ENCODE measurements around the gene SART3. TPM values are rescaled to one million over a fixed set of nuclear protein-coding genes. Genes with fewer than 3 reads are reported as not detected.
"Not testable (repeated sequence)": the region's sequence is repeated elsewhere in the genome, so short reads cannot be mapped to it uniquely, and the experiment has no call there.

Gene SART3
- total RNA-seq, 2 experiments from 2014 or later: 63.0 to 72.6 TPM

DNA sequence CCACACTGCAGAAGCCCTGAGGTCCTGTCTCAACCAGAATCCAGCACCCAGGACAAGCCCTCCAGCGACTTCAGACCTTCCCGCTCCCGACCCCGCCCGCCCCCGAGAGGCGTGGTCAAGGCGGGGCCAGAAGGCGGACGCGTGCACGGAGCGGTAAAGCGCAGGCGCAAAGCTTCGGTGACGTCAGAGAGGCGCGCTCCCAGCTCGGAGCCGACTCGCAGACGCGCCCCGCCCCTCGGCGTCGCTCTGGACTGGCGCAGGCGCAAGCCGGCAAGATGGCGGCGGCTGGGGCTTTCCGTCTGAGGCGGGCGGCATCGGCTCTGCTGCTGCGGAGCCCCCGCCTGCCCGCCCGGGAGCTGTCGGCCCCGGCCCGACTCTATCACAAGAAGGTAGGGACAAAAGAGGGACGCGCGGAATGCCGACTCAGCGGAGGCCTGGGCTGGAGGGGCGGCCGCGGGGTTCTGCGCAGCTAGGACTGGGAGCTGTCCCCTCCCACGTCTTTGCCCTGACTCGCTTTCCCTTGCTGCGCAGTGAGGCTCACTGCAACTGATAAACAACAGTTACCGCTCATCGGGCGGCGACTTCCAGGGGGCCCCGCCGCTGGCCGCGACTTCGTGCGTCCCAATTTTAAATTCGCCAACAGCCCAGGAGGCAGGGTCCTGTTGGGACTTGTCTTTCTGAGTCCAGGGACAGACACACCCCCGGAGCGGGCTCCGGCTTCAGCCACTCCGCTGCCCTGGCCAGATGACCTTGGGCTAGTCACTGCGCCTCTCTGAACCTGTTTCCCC, 1.6 kb upstream of the SART3 start, which contains the start of gene ISCU:
Gene ISCU (plus strand): TSS at position 249 of the 788 bp plus-strand sequence. CDS start 27 bp downstream, at position 276.
- CTCF ChIA-PET: interaction anchor here (0.6 to 11.9 kb wide), 9 partner anchors 13 to 388 kb away, joined by 3 to 105 read pairs (median 4); partner anchors contain the start of gene SELPLG
- Mint-ChIP-seq H3K36me3 (ENCODE audit: low read depth) (peaks cover 28% of the 10 kb centered on the region), H3K9me3 (no peaks in the 10 kb centered on the region), H3K27ac (peak within 1 kb of the TSS; percentile 99), H3K4me1 (peaks cover 65% of the 10 kb centered on the region), H3K27me3 (no peaks in the 10 kb centered on the region), H3K4me3 (peak within 1 kb of the TSS; percentile 100)
- DNase-seq: peak; percentile 98
- POLR2A ChIA-PET: interaction anchor here (0.5 to 0.7 kb wide), 4 partner anchors 55 to 294 kb away, joined by 3 to 6 read pairs (median 4); no protein-coding TSS in a partner anchor

DNA sequence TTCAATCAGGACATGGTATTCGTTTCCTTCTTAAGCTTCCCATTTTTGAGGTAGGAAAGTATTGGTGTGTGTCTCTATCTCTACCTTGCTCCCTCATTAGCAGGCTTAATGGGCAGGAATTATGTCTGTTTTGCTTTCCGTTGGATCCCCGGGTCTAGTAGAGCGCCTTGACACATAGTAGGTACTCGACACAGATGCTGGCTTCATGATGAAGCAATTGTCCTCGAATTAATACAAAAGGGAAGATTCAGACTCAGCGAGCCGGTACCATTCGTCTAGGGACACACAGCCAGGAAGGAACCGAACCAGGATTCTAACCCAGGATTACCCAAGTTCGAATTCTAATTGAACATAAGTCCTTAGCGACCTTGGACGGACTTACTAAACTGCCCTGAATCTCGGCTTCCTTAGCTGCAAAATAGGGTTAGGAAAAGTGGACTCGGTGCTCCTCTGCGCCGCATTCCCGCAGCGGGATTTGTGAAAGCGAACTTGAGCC, 927 bp upstream of the SART3 start:
- ChIA-PET CTCF (interaction anchor here (1.0 to 11.9 kb wide), 9 partner anchors 12 to 389 kb away, joined by 3 to 105 read pairs (median 4); no protein-coding TSS in a partner anchor), POLR2A (interaction anchor here (0.5 to 0.7 kb wide), 4 partner anchors 56 to 295 kb away, joined by 3 to 6 read pairs (median 4); no protein-coding TSS in a partner anchor)
- Mint-ChIP-seq H3K36me3 (ENCODE audit: low read depth) (peaks cover 26% of the 10 kb centered on the region), H3K9me3 (no peaks in the 10 kb centered on the region), H3K27ac (peak overlapping the region; percentile 99), H3K27me3 (no peaks in the 10 kb centered on the region), H3K4me3 (peak overlapping the region; percentile 100), H3K4me1 (peaks cover 67% of the 10 kb centered on the region)
- no peak for DNase-seq

GRCh38 chr12:108560321-108560721, 652 bp downstream of the SART3 start:
- no peak for DNase-seq
- Mint-ChIP-seq H3K4me3 (peak overlapping the region; percentile 100), H3K9me3 (no peaks in the 10 kb centered on the region), H3K27me3 (no peaks in the 10 kb centered on the region), H3K36me3 (ENCODE audit: low read depth) (peaks cover 17% of the 10 kb centered on the region), H3K27ac (peak overlapping the region; percentile 99), H3K4me1 (peaks cover 69% of the 10 kb centered on the region)
- POLR2A ChIA-PET: no interaction called here
- CTCF ChIA-PET: interaction anchor here (1.0 to 11.9 kb wide), 4 partner anchors 11 to 541 kb away, joined by 3 to 105 read pairs (median 5); no protein-coding TSS in a partner anchor

GRCh38 chr12:108559748-108560147, 1.2 kb downstream of the SART3 start:
- no peaks in the 10 kb centered on the region for H3K9me3 Mint-ChIP-seq
- ChIA-PET CTCF (interaction anchor here (0.7 to 1.4 kb wide), 3 partner anchors 11 to 293 kb away, joined by 3 to 4 read pairs (median 3); no protein-coding TSS in a partner anchor), POLR2A (no interaction called here)
- peak overlapping the region; percentile 99 for H3K27ac Mint-ChIP-seq
- peak overlapping the region; percentile 100 for H3K4me3 Mint-ChIP-seq
- H3K27me3 Mint-ChIP-seq: no peaks in the 10 kb centered on the region
- H3K36me3 Mint-ChIP-seq (ENCODE audit: low read depth): peaks cover 17% of the 10 kb centered on the region
- H3K4me1 Mint-ChIP-seq: peaks cover 71% of the 10 kb centered on the region
- peak; percentile 15 for DNase-seq

DNA sequence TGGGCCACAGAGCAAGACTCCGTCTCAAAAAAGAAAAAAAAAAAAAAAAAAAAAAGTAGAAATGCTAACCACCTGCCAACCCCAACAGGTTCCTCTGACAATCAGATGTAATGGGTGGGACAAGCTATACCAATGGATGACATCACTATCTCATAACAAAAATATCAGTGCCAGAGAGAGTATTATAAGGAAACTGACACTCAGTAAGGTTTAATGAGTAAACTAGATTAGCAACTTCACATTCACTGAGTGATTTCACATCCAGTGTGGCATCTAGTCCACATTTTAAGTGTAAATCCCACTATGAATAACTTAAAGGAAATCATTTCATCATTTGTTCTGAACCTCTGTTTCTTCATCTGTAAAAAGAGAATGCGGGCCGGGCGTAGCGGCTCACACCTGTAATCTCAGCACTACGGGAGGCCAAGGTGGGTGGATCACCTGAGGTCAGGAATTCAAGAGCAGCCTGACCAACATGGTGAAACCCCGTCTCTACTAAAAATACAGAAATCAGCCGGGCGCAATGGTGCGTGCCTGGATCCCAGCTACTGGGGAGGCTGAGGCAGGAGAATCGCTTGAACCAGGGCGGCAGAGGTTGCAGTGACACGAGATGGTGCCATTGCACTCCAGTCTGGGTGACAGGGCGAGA, 1.8 kb downstream of the SART3 start:
- DNase-seq: no peak
- peaks cover 16% of the 10 kb centered on the region for H3K36me3 Mint-ChIP-seq (ENCODE audit: low read depth)
- ChIA-PET CTCF (interaction anchor here (0.7 to 1.0 kb wide), 2 partner anchors 279 to 293 kb away, joined by 3 read pairs; no protein-coding TSS in a partner anchor), POLR2A (no interaction called here)
- no peaks in the 10 kb centered on the region for H3K27me3 Mint-ChIP-seq
- H3K4me3 Mint-ChIP-seq: peak overlapping the region; percentile 100
- H3K27ac Mint-ChIP-seq: peak overlapping the region; percentile 9
- peaks cover 67% of the 10 kb centered on the region for H3K4me1 Mint-ChIP-seq
- no peaks in the 10 kb centered on the region for H3K9me3 Mint-ChIP-seq

DNA sequence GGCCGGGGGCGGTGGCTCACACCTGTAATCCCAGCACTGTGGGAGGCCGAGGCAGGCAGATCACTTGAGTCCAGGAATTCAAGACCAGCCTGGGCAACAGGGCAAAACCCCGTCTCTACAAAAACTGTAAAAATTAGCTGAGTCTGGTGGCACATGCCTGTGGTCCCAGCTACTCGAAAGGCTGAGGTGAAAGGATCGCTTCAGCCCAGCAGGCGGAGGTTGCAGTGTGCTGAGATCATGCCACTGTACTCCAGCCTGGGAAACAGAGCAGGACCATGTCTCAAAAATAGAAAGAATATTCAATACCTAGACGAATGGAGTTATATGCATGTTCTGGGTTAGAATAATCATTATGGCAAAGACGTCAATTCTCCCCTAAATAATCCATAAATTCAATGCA, 5.6 kb downstream of the SART3 start:
- peaks cover 22% of the 10 kb centered on the region for H3K36me3 Mint-ChIP-seq (ENCODE audit: low read depth)
- H3K27me3 Mint-ChIP-seq, H3K4me3 Mint-ChIP-seq, DNase-seq, H3K9me3 Mint-ChIP-seq, H3K27ac Mint-ChIP-seq, POLR2A ChIA-PET: not testable (repeated sequence)
- peaks cover 77% of the 10 kb centered on the region for H3K4me1 Mint-ChIP-seq
- CTCF ChIA-PET: interaction anchor here (1.2 kb wide), 1 partner anchor 21 kb away, joined by 6 read pairs; no protein-coding TSS in a partner anchor

DNA sequence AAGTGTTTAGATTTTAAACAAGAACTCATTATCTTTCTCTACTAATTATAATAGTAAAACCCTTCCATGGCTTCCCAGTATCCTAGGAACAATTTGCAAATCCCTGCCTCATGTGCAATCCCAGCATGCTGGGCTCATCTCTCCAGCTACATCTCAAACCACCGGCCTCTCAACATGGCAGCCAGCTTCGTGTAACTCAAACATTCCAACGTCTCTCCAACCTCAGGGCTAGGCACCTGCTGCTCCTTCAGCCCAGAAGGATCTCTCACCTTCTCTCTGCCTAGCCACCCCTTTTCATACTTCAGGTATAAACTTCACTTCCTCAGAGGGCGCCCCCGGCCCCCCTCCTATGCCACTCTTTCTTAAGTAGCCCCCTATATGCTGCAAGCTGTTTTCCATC, 7.2 kb downstream of the SART3 start:
- Mint-ChIP-seq H3K27me3 (no peaks in the 10 kb centered on the region), H3K4me1 (peaks cover 70% of the 10 kb centered on the region), H3K4me3 (no peak overlapping the region), H3K36me3 (ENCODE audit: low read depth) (peaks cover 26% of the 10 kb centered on the region), H3K27ac (no peak overlapping the region), H3K9me3 (no peaks in the 10 kb centered on the region)
- POLR2A ChIA-PET: no interaction called here
- no peak for DNase-seq
- CTCF ChIA-PET: no interaction called here

GRCh38 chr12:108551535-108551934, 9.4 kb downstream of the SART3 start:
- Mint-ChIP-seq H3K4me1 (peaks cover 54% of the 10 kb centered on the region), H3K27ac (peak overlapping the region; percentile 61), H3K4me3 (no peak overlapping the region), H3K36me3 (ENCODE audit: low read depth) (peaks cover 26% of the 10 kb centered on the region), H3K9me3 (no peaks in the 10 kb centered on the region), H3K27me3 (no peaks in the 10 kb centered on the region)
- CTCF ChIA-PET: interaction anchor here (0.6 kb wide), 1 partner anchor 10 kb away, joined by 4 read pairs; no protein-coding TSS in a partner anchor
- POLR2A ChIA-PET: interaction anchor here (0.6 kb wide), 1 partner anchor 276 kb away, joined by 3 read pairs; no protein-coding TSS in a partner anchor
- no peak for DNase-seq

DNA sequence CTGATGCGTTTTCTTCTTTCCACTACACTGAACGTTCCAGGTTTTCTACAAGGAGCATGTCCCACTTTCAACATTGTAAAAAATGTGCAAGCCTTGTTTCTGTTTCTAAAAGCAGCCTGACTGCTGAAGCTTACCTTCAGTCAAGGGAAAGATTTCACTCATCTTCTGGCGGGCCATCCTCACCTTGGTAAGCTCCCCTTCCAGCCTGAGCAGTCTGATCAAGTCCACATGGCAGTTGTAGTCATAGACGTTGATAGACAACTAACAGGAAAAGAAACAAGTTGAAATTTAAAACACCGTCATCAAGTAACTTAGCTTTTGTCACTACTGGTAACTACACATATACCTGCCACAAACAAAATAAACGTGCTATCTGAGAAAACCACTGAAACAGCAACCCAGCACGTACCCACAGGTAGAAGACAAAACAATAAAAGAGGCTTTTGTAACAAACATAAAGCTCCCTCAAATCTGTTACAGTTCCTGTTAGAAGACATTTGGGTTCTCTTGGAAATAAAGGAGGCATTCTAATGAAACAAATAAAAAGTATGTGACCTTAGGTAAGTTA, 11.9 kb downstream of the SART3 start:
- Mint-ChIP-seq H3K27me3 (no peaks in the 10 kb centered on the region), H3K9me3 (no peaks in the 10 kb centered on the region), H3K4me3 (no peak overlapping the region), H3K27ac (no peak overlapping the region), H3K4me1 (peaks cover 35% of the 10 kb centered on the region), H3K36me3 (ENCODE audit: low read depth) (peaks cover 36% of the 10 kb centered on the region)
- POLR2A ChIA-PET: no interaction called here
- CTCF ChIA-PET: interaction anchor here (0.6 to 2.2 kb wide), 7 partner anchors 8 to 69 kb away, joined by 3 to 6 read pairs (median 4); no protein-coding TSS in a partner anchor
- no peak for DNase-seq

DNA sequence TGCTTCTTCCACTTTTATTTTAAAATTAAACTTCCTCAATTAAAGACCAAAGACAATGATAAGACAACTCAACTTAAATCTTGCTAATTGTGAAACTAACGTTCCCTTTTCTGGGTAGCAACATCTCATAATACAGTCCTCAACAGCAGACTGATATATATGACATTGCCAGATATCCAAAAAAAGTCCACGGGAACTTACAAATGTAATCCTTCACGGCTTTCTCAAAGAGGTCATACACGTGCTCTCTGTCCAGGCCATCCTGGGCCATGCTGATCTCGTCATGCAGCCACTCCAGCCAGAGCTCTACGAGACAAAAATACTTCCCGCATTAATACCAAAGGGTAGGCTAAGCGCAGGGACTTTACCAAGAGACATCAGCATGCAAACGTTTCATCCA, 13.3 kb downstream of the SART3 start:
- H3K9me3 Mint-ChIP-seq: no peaks in the 10 kb centered on the region
- H3K27ac Mint-ChIP-seq: no peak overlapping the region
- peaks cover 41% of the 10 kb centered on the region for H3K36me3 Mint-ChIP-seq (ENCODE audit: low read depth)
- H3K4me1 Mint-ChIP-seq: peaks cover 29% of the 10 kb centered on the region
- CTCF ChIA-PET: interaction anchor here (2.2 kb wide), 1 partner anchor 10 kb away, joined by 6 read pairs; no protein-coding TSS in a partner anchor
- no peak for DNase-seq
- H3K27me3 Mint-ChIP-seq: no peaks in the 10 kb centered on the region
- no peak overlapping the region for H3K4me3 Mint-ChIP-seq
- POLR2A ChIA-PET: no interaction called here

DNA sequence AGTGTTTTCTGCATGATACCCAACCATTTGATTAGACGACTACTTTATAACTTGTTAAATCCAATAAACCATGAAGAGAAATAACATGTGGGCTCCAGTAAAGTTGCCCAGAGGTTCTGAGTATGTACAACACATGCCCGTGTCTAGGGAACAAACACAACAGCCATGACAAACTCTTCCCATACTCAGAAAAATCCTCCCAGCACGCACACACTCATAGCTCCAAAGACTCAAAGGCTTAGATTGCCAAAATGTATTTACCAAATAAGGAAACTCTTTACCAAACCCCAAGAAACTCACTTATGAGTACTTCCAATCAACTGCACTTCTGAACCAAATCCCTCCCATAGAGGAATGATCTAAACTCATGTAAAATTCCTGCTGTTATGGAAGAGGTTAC, 17.3 kb downstream of the SART3 start:
- H3K27me3 Mint-ChIP-seq: no peaks in the 10 kb centered on the region
- no peak overlapping the region for H3K27ac Mint-ChIP-seq
- POLR2A ChIA-PET: no interaction called here
- H3K4me1 Mint-ChIP-seq: peaks cover 13% of the 10 kb centered on the region
- peaks cover 52% of the 10 kb centered on the region for H3K36me3 Mint-ChIP-seq (ENCODE audit: low read depth)
- no peak for DNase-seq
- H3K9me3 Mint-ChIP-seq: no peaks in the 10 kb centered on the region
- CTCF ChIA-PET: no interaction called here
- no peak overlapping the region for H3K4me3 Mint-ChIP-seq

DNA sequence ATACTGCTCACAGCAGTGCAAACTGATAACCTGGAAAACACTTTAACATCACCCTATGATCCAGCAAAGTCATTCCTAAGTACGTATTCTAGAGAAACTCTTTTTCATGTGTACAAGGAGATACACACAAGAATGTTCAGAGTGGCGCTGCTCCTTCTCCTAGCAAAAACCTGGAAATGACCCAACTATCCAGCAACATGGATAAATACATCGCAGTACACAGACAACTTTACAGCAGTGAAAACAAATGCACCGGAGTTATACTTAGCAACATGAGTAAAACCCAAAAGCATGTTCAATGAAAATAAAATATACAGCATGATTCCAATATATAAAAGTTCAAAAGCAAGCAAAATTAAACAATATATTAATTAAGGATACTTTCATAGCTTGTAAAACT, 18.7 kb downstream of the SART3 start:
- Mint-ChIP-seq H3K4me3 (no peak overlapping the region), H3K27ac (no peak overlapping the region), H3K27me3 (no peaks in the 10 kb centered on the region), H3K9me3 (no peaks in the 10 kb centered on the region), H3K36me3 (ENCODE audit: low read depth) (peaks cover 56% of the 10 kb centered on the region), H3K4me1 (peaks cover 13% of the 10 kb centered on the region)
- no peak for DNase-seq
- ChIA-PET CTCF (no interaction called here), POLR2A (no interaction called here)

Data from activated CD4-positive, alpha-beta T cell treated with anti-CD3 and anti-CD28 coated beads, Interleukin-2, amount 10 ng/mL, durations not matched to agents 7 days and 5 days (primary cell).